DOHH2 (cell line): ENCODE results near the gene ANKS3.

Source experiments
- H3F3A ChIP-seq: fragments of 200-600 bp; sonication (generic), shearing (Covaris generic); 2 replicates; pipeline ENCODE4 v1.6.0; 2016; ENCODE audit warnings: antibody characterized with exemption, mild to moderate bottlenecking; ENCODE audit not compliant: control insufficient read depth, insufficient read depth
- H3K27ac ChIP-seq: fragments of 200-600 bp; sonication (generic); 2 replicates; pipeline ENCODE4 v1.5.1; 2014; ENCODE audit warnings: low read depth, mild to moderate bottlenecking, low read length, moderate library complexity
- H3K27me3 ChIP-seq: fragments of 200-600 bp; sonication (generic); 2 replicates; pipeline ENCODE4 v1.6.1; 2014; ENCODE audit warnings: mild to moderate bottlenecking, low read length, mixed read lengths; ENCODE audit not compliant: control insufficient read depth
- H3K36me3 ChIP-seq: fragments of 200-600 bp; sonication (generic); 2 replicates; pipeline ENCODE4 v1.6.1; 2014; ENCODE audit warnings: mild to moderate bottlenecking, low read length, moderate library complexity, mixed read lengths; ENCODE audit not compliant: control insufficient read depth
- H3K4me1 ChIP-seq: fragments of 200-600 bp; sonication (generic); 2 replicates; pipeline ENCODE4 v1.6.1; 2014; ENCODE audit warnings: mild to moderate bottlenecking, low read length, mixed read lengths; ENCODE audit not compliant: control insufficient read depth
- H3K4me2 ChIP-seq: fragments of 200-600 bp; sonication (generic); 2 replicates; pipeline ENCODE4 v1.6.0; 2014; ENCODE audit warnings: mild to moderate bottlenecking, low read length, moderate library complexity
- H3K4me3 ChIP-seq: fragments of 200-600 bp; sonication (generic); 2 replicates; pipeline ENCODE4 v1.5.1; 2014; ENCODE audit warnings: mild to moderate bottlenecking, low read length, mixed read lengths
- H3K79me2 ChIP-seq: fragments of 200-600 bp; sonication (generic); 2 replicates; pipeline ENCODE4 v1.6.1; 2014; ENCODE audit warnings: mild to moderate bottlenecking, low read length, mixed read lengths; ENCODE audit not compliant: control insufficient read depth
- H3K9me2 ChIP-seq: fragments of 200-600 bp; sonication (generic); replicated peaks from 2 replicates; pipeline ENCODE4 v1.6.1; 2014; ENCODE audit warnings: mild to moderate bottlenecking, low read length, mixed read lengths; ENCODE audit not compliant: control insufficient read depth
- H3K9me3 ChIP-seq: fragments of 200-600 bp; sonication (generic); 2 replicates; pipeline ENCODE4 v1.6.1; 2014; ENCODE audit warnings: antibody characterized with exemption, low read length, mixed read lengths; ENCODE audit not compliant: control insufficient read depth, insufficient read depth
- H4K20me1 ChIP-seq: fragments of 200-600 bp; sonication (generic); 2 replicates; pipeline ENCODE4 v1.6.0; 2014; ENCODE audit warnings: low read depth, mild to moderate bottlenecking, antibody characterized with exemption, low read length, moderate library complexity; ENCODE audit not compliant: control insufficient read depth, insufficient read depth
- CTCF ChIP-seq: fragments of 200-600 bp; sonication (generic); IDR thresholded peaks from one replicate; pipeline ENCODE4 v1.5.1; 2014; ENCODE audit warnings: antibody characterized with exemption, mild to moderate bottlenecking, low read depth, low read length; ENCODE audit not compliant: poor library complexity, severe bottlenecking
- EZH2phosphoT487 ChIP-seq: fragments of 200-600 bp; sonication (generic); IDR thresholded peaks from 2 replicates; pipeline ENCODE4 v1.6.1; 2017; ENCODE audit warnings: borderline replicate concordance, mild to moderate bottlenecking, antibody characterized with exemption, low read length, moderate library complexity, mixed read lengths

ANKS3 gene

GRCh38 chr16:4679850-4680636 lies 54.0 kb downstream of the ANKS3 start:
- no peaks in the 10 kb centered on the region for H3F3A ChIP-seq

GRCh38 chr16:4679156-4679849 lies 54.8 kb downstream of the ANKS3 start:
- no peaks in the 10 kb centered on the region for H3K27me3 ChIP-seq
- H4K20me1 ChIP-seq: no peaks in the 10 kb centered on the region
- H3K4me2 ChIP-seq: no peak overlapping the region
- no peaks in the 10 kb centered on the region for H3K9me2 ChIP-seq
- H3K4me1 ChIP-seq: no peaks in the 10 kb centered on the region
- no peaks in the 10 kb centered on the region for H3K36me3 ChIP-seq
- H3K9me3 ChIP-seq: no peaks in the 10 kb centered on the region
- H3K27ac ChIP-seq: no peak overlapping the region
- no peaks in the 10 kb centered on the region for H3F3A ChIP-seq
- H3K4me3 ChIP-seq: no peak overlapping the region
- H3K79me2 ChIP-seq: no peaks in the 10 kb centered on the region
- no peak for TF ChIP-seq EZH2phosphoT487
- TF ChIP-seq CTCF: no peak

More at GRCh38 chr16:4679850-4680636, 54.0 kb downstream of the ANKS3 start:
- Histone ChIP-seq H3K79me2 (no peaks in the 10 kb centered on the region), H3K4me1 (no peaks in the 10 kb centered on the region), H3K9me3 (no peaks in the 10 kb centered on the region), H3K27me3 (no peaks in the 10 kb centered on the region), H3K27ac (no peak overlapping the region), H3K36me3 (no peaks in the 10 kb centered on the region), H3K9me2 (no peaks in the 10 kb centered on the region), H3K4me3 (no peak overlapping the region), H3K4me2 (no peak overlapping the region), H4K20me1 (no peaks in the 10 kb centered on the region)
- no peak for TF ChIP-seq CTCF
- no peak for TF ChIP-seq EZH2phosphoT487

GRCh38 chr16:4678596-4678995 lies 55.5 kb downstream of the ANKS3 start:
- Histone ChIP-seq H3K36me3 (no peaks in the 10 kb centered on the region; the same call in 1 of the 2 replicates), H3K9me3 (no peaks in the 10 kb centered on the region), H3K79me2 (no peaks in the 10 kb centered on the region), H3K27me3 (no peaks in the 10 kb centered on the region), H4K20me1 (no peaks in the 10 kb centered on the region), H3K9me2 (no peaks in the 10 kb centered on the region), H3K4me3 (no peak overlapping the region), H3K4me1 (no peaks in the 10 kb centered on the region), H3K4me2 (no peak overlapping the region), H3K27ac (no peak overlapping the region), H3F3A (no peaks in the 10 kb centered on the region)
- TF ChIP-seq CTCF (no peak), EZH2phosphoT487 (no peak)
